Chondrocyte (in vitro differentiated cells): ENCODE measurements around the gene SUCLG2. TPM values are rescaled to one million over a fixed set of nuclear protein-coding genes. Genes with fewer than 3 reads are reported as not detected.

Source experiments
- DNase-seq: peaks from one replicate; pipeline ENCODE4 v3.0.0; 2021; ENCODE audit warnings: mixed read lengths, low spot score
- H3K27ac Mint-ChIP-seq: one replicate; pipeline ENCODE4 v1.8.0; 2021; ENCODE audit warnings: mild to moderate bottlenecking, moderate library complexity, mixed read lengths; ENCODE audit not compliant: unreplicated experiment
- H3K27me3 Mint-ChIP-seq: 2 replicates; pipeline ENCODE4 v1.8.0; 2021; ENCODE audit warnings: low read depth, mixed read lengths
- H3K36me3 Mint-ChIP-seq: 2 replicates; pipeline ENCODE4 v1.8.0; 2021; ENCODE audit warnings: low read depth, mixed read lengths
- H3K4me1 Mint-ChIP-seq: 2 replicates; pipeline ENCODE4 v1.8.0; 2021; ENCODE audit warnings: low read depth, mild to moderate bottlenecking, mixed read lengths
- H3K4me3 Mint-ChIP-seq: one replicate; pipeline ENCODE4 v1.8.0; 2021; ENCODE audit warnings: mild to moderate bottlenecking, moderate library complexity, mixed read lengths; ENCODE audit not compliant: unreplicated experiment
- H3K9me3 Mint-ChIP-seq: 2 replicates; pipeline ENCODE4 v1.8.0; 2021; ENCODE audit warnings: low read depth, mixed read lengths
- CTCF ChIP-seq: fragments of 200-600 bp; sonication (generic); IDR thresholded peaks from 2 replicates; pipeline ENCODE4 v1.5.0; 2021; ENCODE audit warnings: antibody characterized with exemption, mild to moderate bottlenecking, moderate library complexity
- long read RNA-seq: library from polyadenylated mRNA; stranded (forward); transcript quantifications from one replicate; pipeline ENCODE4 v2.0.0, GENCODE V29; 2021
- total RNA-seq: library from RNA; stranded (reverse); gene quantifications from 3 replicates; pipeline ENCODE4 v1.2.1, GENCODE V29; 2021

Gene SUCLG2, protein sequence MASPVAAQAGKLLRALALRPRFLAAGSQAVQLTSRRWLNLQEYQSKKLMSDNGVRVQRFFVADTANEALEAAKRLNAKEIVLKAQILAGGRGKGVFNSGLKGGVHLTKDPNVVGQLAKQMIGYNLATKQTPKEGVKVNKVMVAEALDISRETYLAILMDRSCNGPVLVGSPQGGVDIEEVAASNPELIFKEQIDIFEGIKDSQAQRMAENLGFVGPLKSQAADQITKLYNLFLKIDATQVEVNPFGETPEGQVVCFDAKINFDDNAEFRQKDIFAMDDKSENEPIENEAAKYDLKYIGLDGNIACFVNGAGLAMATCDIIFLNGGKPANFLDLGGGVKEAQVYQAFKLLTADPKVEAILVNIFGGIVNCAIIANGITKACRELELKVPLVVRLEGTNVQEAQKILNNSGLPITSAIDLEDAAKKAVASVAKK
- 22.0 to 28.0 TPM (median 24.3 TPM) in 3 replicates for total RNA-seq
- long read RNA-seq, transcript SUCLG2-201 (11 exons, 2,352 nt), result major isoform, 35 of 44 reads
- long read RNA-seq, partial matches to known transcripts, result 1 of 44 reads
- long read RNA-seq, other reads (novel, unspliced or antisense), result 8 of 44 reads

DNA sequence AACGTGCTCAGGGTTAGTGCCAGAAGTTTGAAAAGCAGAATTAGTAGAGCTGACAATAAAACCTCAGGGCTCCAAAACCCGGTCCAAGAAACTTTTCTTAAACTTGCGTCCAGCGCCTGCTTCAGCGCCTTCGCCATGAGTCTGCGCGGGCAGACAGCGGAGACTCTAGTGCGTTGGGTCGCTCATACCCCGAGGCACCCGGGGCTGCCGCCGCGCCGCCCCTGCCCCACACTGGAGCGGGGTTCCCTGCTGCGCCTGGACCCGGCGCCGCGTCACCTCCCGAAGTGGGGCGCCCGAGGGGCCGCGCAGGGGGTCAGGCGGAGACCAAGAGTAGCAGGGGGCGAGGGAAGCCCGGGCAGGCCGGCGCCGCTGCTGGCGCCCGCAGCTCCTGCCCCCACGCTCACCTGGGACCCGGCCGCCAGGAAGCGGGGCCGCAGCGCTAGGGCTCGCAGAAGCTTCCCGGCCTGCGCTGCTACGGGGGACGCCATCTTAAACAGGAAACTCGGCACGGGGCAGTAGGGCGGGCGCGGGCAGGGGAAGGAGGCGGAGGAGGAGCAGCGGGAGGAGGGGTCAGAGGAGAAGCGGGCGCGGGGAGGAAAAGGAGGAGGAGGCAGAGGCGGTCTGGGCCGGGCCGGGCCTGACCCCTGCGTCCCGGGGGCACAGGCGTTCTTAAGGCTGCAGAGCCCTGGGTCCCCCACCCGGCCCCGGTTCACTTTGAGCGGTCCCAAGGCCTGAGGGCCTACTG lies at the start of gene SUCLG2:
Gene SUCLG2, minus strand, starts transcription at position 514 of the 745 bp plus-strand sequence. Its CDS starts 26 bp downstream, at position 488.
- Mint-ChIP-seq H3K36me3 (no peaks in the 10 kb centered on the region), H3K4me3 (peak within 1 kb of the TSS; percentile 77), H3K27ac (peak within 1 kb of the TSS; percentile 82), H3K9me3 (no peaks in the 10 kb centered on the region), H3K4me1 (peaks cover 20% of the 10 kb centered on the region), H3K27me3 (no peaks in the 10 kb centered on the region)
- DNase-seq, result peak; percentile 96
- TF ChIP-seq CTCF, result no peak

DNA sequence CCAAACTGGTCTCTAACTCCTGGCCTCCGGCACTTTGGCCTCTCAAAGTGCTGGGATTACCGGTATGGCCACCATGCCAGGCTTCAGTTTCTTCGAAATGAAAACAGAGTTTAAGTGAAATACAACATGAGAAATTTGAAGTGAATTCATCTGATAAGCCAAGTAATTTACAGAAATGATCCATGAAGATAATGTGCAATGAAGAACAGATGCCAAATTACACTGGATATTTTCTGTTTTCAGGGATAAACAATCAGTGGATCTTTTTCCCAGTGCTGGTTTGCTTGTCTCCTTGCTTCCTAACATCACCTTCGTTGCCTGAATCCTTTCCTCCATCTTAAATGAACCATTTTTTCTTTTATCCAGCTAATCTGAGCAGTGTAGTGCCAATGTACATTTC lies 46.2 kb upstream of the SUCLG2 start:
- no peak overlapping the region for H3K4me3 Mint-ChIP-seq

DNA sequence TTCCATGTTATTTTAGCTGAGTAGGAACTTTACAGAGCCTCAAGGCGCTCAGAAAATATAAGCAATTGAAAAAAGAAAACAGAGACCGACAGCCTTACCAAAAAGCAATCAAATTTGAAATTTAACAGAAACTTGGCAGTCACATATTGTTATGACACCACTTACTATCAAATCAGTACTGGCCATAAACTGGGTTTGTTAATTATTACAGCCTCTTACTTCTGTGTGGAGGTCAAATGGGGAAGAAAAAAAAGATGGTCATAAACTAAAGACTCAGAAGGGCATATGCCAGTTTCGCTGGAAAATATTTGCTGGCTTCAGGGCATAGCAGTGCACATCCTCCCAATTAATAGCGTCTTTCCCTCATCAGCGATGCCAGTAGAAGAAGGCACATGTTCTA lies 45.5 kb upstream of the SUCLG2 start:
- no peak for DNase-seq
- Mint-ChIP-seq H3K36me3 (no peaks in the 10 kb centered on the region), H3K4me3 (no peak overlapping the region), H3K9me3 (no peaks in the 10 kb centered on the region), H3K27me3 (no peaks in the 10 kb centered on the region), H3K27ac (no peak overlapping the region), H3K4me1 (no peaks in the 10 kb centered on the region)
- TF ChIP-seq CTCF, result no peak

More for the DNA sequence above, 46.2 kb upstream of the SUCLG2 start:
- Mint-ChIP-seq H3K27me3 (no peaks in the 10 kb centered on the region), H3K27ac (no peak overlapping the region), H3K36me3 (no peaks in the 10 kb centered on the region), H3K9me3 (no peaks in the 10 kb centered on the region), H3K4me1 (no peaks in the 10 kb centered on the region)
- no peak for DNase-seq
- no peak for TF ChIP-seq CTCF

- Mint-ChIP-seq H3K9me3 (peaks cover 4% of the 10 kb centered on the region), H3K27ac (no peak overlapping the region), H3K4me3 (no peak overlapping the region), H3K4me1 (no peaks in the 10 kb centered on the region), H3K36me3 (peaks cover 2% of the 10 kb centered on the region), H3K27me3 (no peaks in the 10 kb centered on the region)
- DNase-seq, result no peak
- TF ChIP-seq CTCF, result no peak
Observed at GRCh38 chr3:67692621-67693020, 38.2 kb upstream of the SUCLG2 start.

DNA sequence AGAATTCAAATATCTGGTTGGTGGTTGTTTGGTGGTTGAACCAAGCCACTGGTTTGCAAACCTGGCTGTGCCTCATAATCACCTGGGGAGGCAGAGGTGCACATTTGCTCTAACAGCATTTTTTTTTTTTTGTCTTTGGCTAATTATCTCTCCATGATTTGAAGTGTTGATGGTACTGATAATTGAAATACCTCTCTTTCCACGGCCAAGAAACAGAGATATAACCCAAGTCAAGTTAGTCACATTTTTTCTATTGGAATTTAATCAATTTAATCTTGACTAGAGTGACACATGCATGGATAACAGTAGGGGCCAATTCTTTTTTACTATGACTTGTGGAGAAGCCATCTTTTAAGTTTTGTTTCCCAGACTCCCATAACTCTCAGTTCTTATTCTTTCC lies 37.5 kb upstream of the SUCLG2 start:
- Mint-ChIP-seq H3K27ac (no peak overlapping the region), H3K4me1 (no peaks in the 10 kb centered on the region), H3K27me3 (no peaks in the 10 kb centered on the region), H3K4me3 (no peak overlapping the region), H3K36me3 (peaks cover 2% of the 10 kb centered on the region), H3K9me3 (peaks cover 4% of the 10 kb centered on the region)
- no peak for DNase-seq
- TF ChIP-seq CTCF, result no peak
